Hepatocyte (in vitro differentiated cells): ENCODE measurements around the gene PRDM12. TPM values are rescaled to one million over a fixed set of nuclear protein-coding genes. Genes with fewer than 3 reads are reported as not detected.

ENCODE experiments used
- DNase-seq: peaks from one replicate; pipeline ENCODE4 v3.0.0-alpha.2; 2016; ENCODE audit warnings: low spot score
- H2AFZ ChIP-seq: fragments of 200-600 bp; sonication (generic); 2 replicates; pipeline ENCODE4 v1.6.0; 2016; ENCODE audit warnings: antibody characterized with exemption, mild to moderate bottlenecking
- H3K27ac ChIP-seq: fragments of 200-600 bp; sonication (generic); 2 replicates; pipeline ENCODE4 v1.5.1; 2016; ENCODE audit warnings: mild to moderate bottlenecking
- H3K27me3 ChIP-seq: fragments of 200-600 bp; sonication (generic); 2 replicates; pipeline ENCODE4 v1.6.1; 2016
- H3K36me3 ChIP-seq: fragments of 200-600 bp; sonication (generic); replicated peaks from 2 replicates; pipeline ENCODE4 v1.5.1; 2016; ENCODE audit warnings: low read depth; ENCODE audit not compliant: insufficient read depth
- H3K4me1 ChIP-seq: fragments of 200-600 bp; sonication (generic); 2 replicates; pipeline ENCODE4 v1.5.1; 2016; ENCODE audit warnings: mild to moderate bottlenecking, moderate library complexity; ENCODE audit not compliant: insufficient read depth
- H3K4me2 ChIP-seq: fragments of 200-600 bp; sonication (generic); 2 replicates; pipeline ENCODE4 v1.6.0; 2016
- H3K4me3 ChIP-seq: fragments of 200-600 bp; sonication (generic); 2 replicates; pipeline ENCODE4 v1.5.1; 2016; ENCODE audit warnings: mild to moderate bottlenecking
- H3K79me2 ChIP-seq: fragments of 200-600 bp; sonication (generic); 2 replicates; pipeline ENCODE4 v1.6.0; 2017; ENCODE audit warnings: mild to moderate bottlenecking
- H3K9me2 ChIP-seq: fragments of 200-600 bp; sonication (generic); replicated peaks from 2 replicates; pipeline ENCODE4 v1.6.0; 2017; ENCODE audit warnings: mild to moderate bottlenecking; ENCODE audit not compliant: insufficient read depth
- H3K9me3 ChIP-seq: fragments of 200-600 bp; sonication (generic); 2 replicates; pipeline ENCODE4 v1.5.1; 2016; ENCODE audit warnings: low read depth, mild to moderate bottlenecking
- H4K20me1 ChIP-seq: fragments of 200-600 bp; sonication (generic); 2 replicates; pipeline ENCODE4 v1.6.0; 2016; ENCODE audit warnings: mild to moderate bottlenecking; ENCODE audit not compliant: insufficient read depth, poor library complexity, severe bottlenecking
- EZH2 ChIP-seq: fragments of 200-600 bp; sonication (generic); IDR thresholded peaks from 2 replicates; pipeline ENCODE4 v1.6.1; 2016; ENCODE audit warnings: antibody characterized with exemption, mild to moderate bottlenecking, borderline replicate concordance
- EZH2phosphoT487 ChIP-seq: fragments of 200-600 bp; sonication (generic); IDR thresholded peaks from one replicate; pipeline ENCODE4 v1.6.1; 2018; ENCODE audit warnings: antibody characterized with exemption, mild to moderate bottlenecking, low read depth, moderate library complexity; ENCODE audit not compliant: unreplicated experiment, severe bottlenecking
- WGBS: methylation state at CpG from one replicate; pipeline ENCODE4 v1.1.6; 2016; ENCODE audit warnings: low lambda C conversion rate; ENCODE audit errors: missing lambda C conversion rate; 5-methylcytosine and 5-hydroxymethylcytosine counted together
- polyA plus RNA-seq: library from polyadenylated mRNA; unstranded; fragments of >200 nt; fragmentation: Nextera tagmentation; extraction: Ambion mirVana; gene quantifications from 2 replicates; pipeline ENCODE4 v1.2.1, GENCODE V29; 2016
- total RNA-seq: library from RNA; depleted of rRNA; stranded (reverse); fragments of >200 nt; gene quantifications from 2 replicates; pipeline ENCODE4 v1.2.3, GENCODE V29; 2014
- TF ChIP-seq, protein P1 (sequence below): fragments of 200-600 bp; sonication (generic); IDR thresholded peaks from 2 replicates; pipeline ENCODE4 v1.5.1; 2016; ENCODE audit warnings: antibody characterized with exemption, mild to moderate bottlenecking; ENCODE audit not compliant: poor library complexity

Gene PRDM12
- total and polyA plus RNA-seq, 2 experiments from 2014 or later = not detected

DNA sequence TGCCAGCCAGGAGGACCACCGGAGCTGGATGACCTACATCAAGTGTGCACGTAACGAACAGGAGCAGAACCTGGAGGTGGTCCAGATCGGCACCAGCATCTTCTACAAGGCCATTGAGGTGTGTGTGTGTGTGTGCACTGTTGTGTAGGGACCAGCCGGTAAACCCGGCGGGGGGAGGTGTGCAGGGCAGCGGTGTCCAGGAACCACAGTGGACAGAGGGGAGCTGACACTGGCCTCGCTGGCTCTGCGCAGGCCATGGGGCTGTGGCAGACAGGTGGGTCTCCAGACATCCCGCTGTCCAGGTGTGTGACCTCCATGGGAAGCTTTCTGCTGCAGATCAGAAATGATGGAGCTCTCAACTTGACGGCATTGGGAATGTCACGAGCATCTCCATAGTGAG is 3.8 kb downstream of the PRDM12 start:
- Histone ChIP-seq H3K4me1 (peaks cover 11% of the 10 kb centered on the region), H3K36me3 (no peaks in the 10 kb centered on the region), H3K9me3 (no peaks in the 10 kb centered on the region), H2AFZ (no peak overlapping the region), H3K9me2 (no peaks in the 10 kb centered on the region), H3K79me2 (no peaks in the 10 kb centered on the region), H3K27me3 (peaks cover 55% of the 10 kb centered on the region), H3K4me3 (no peak overlapping the region), H3K27ac (no peak overlapping the region), H4K20me1 (no peaks in the 10 kb centered on the region), H3K4me2 (no peak overlapping the region)
- no peak for TF ChIP-seq EZH2
- no peak for TF ChIP-seq EZH2phosphoT487
- TF ChIP-seq, protein P1, sequence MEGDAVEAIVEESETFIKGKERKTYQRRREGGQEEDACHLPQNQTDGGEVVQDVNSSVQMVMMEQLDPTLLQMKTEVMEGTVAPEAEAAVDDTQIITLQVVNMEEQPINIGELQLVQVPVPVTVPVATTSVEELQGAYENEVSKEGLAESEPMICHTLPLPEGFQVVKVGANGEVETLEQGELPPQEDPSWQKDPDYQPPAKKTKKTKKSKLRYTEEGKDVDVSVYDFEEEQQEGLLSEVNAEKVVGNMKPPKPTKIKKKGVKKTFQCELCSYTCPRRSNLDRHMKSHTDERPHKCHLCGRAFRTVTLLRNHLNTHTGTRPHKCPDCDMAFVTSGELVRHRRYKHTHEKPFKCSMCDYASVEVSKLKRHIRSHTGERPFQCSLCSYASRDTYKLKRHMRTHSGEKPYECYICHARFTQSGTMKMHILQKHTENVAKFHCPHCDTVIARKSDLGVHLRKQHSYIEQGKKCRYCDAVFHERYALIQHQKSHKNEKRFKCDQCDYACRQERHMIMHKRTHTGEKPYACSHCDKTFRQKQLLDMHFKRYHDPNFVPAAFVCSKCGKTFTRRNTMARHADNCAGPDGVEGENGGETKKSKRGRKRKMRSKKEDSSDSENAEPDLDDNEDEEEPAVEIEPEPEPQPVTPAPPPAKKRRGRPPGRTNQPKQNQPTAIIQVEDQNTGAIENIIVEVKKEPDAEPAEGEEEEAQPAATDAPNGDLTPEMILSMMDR = no peak
- WGBS = 94% methylated on average over 13 of the region's 13 CpGs
- DNase-seq = no peak

DNA sequence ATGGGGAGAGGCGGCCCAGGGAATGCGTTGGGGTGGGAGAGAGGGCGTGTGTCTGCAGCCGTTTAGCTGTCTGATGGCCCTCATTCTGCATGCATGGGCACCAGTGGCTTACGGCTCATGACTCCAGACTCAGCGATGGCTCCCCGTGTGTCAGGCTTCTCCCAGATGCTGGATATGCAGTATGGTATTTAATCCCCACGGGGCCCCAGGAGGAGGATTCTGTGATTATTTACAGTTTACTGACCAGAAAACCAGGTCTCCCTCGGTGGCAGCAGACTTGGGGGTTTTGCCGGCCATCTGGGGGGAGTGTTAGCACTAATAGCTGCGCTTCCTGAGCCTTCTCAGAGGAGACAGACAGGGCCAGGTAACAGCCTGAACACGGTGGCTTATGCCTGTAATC is 4.3 kb downstream of the PRDM12 start:
- H3K27me3 ChIP-seq = peaks cover 50% of the 10 kb centered on the region
- H3K27ac ChIP-seq = no peak overlapping the region
- no peak for TF ChIP-seq EZH2phosphoT487
- no peak for TF ChIP-seq EZH2
- TF ChIP-seq, protein P1 = no peak
- H3K9me3 ChIP-seq = no peaks in the 10 kb centered on the region
- H3K4me3 ChIP-seq = no peak overlapping the region
- H4K20me1 ChIP-seq = no peaks in the 10 kb centered on the region
- H3K4me2 ChIP-seq = no peak overlapping the region
- H2AFZ ChIP-seq = no peak overlapping the region
- no peaks in the 10 kb centered on the region for H3K36me3 ChIP-seq
- peaks cover 6% of the 10 kb centered on the region for H3K4me1 ChIP-seq
- whole genome bisulfite sequencing = 68% methylated on average over 12 of the region's 12 CpGs
- no peaks in the 10 kb centered on the region for H3K79me2 ChIP-seq
- H3K9me2 ChIP-seq = no peaks in the 10 kb centered on the region
- DNase-seq = no peak

DNA sequence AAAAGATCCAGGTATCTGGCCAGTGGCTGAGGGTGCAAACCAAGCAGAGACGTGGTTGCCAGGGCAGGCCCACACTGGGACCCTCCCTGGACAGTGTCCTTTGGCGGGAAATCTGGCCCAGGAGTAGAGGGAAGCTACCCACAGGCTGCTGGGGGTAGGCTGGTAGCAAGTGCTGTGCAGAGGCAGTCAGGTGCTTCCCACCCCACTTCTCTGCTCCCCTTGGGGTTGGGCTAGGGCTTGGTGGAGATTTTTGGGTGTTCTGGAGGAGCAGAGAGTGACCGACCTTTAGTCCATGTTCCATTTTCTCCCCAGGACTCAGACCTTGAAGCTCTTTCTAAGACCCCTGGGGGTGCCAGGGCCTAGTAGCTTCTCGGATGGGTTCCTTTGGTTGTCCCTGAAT is 5.6 kb downstream of the PRDM12 start:
- 82% methylated on average over 4 of the region's 4 CpGs for WGBS
- Histone ChIP-seq H3K4me1 (peaks cover 6% of the 10 kb centered on the region), H3K4me3 (no peak overlapping the region), H4K20me1 (no peaks in the 10 kb centered on the region), H3K27me3 (peaks cover 37% of the 10 kb centered on the region), H3K36me3 (no peaks in the 10 kb centered on the region), H3K27ac (no peak overlapping the region), H3K9me2 (no peaks in the 10 kb centered on the region), H3K4me2 (no peak overlapping the region), H3K9me3 (no peaks in the 10 kb centered on the region), H2AFZ (no peak overlapping the region), H3K79me2 (no peaks in the 10 kb centered on the region)
- DNase-seq = no peak
- TF ChIP-seq, protein P1 = no peak
- TF ChIP-seq EZH2 (no peak), EZH2phosphoT487 (no peak)

DNA sequence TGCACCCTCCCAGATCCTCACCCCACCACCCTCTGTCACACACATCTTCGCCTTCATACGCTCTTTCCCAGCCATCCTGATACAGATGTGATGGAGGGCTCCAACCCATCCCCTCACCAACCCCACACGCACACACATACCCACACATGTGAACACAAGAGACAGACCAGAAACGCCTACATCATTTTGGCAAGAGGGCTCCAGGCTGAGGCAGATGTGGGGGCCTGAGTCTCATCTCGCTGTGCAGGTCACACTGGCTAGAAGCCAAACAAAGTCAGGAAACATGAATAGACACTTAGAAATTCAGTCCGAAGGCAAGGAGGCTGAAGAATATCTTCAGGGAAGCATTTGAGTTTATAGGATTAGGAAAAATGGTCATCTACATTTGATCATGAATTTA is 6.2 kb downstream of the PRDM12 start:
- Histone ChIP-seq H4K20me1 (no peaks in the 10 kb centered on the region), H3K27ac (no peak overlapping the region), H3K79me2 (no peaks in the 10 kb centered on the region), H3K4me1 (peaks cover 2% of the 10 kb centered on the region), H2AFZ (no peak overlapping the region), H3K27me3 (peaks cover 32% of the 10 kb centered on the region), H3K9me2 (no peaks in the 10 kb centered on the region), H3K4me2 (no peak overlapping the region), H3K4me3 (no peak overlapping the region), H3K36me3 (no peaks in the 10 kb centered on the region), H3K9me3 (no peaks in the 10 kb centered on the region)
- no peak for DNase-seq
- TF ChIP-seq EZH2 (no peak), EZH2phosphoT487 (no peak)
- TF ChIP-seq, protein P1 = no peak
- WGBS = 85% methylated on average over 6 of the region's 6 CpGs
